Germinal center (tissue), 1 donor: Measurements from ENCODE around the gene CHEK2.
A peak's percentile ranks its signal among the peaks of the same experiment; 100 is the strongest.
"Not testable (repeated sequence)": the region's sequence is repeated elsewhere in the genome, so short reads cannot be mapped to it uniquely, and the experiment has no call there.

Experiments used
- DNase-seq: peaks from one replicate; pipeline ENCODE4 v3.0.0; 2012; ENCODE audit warnings: mixed read lengths, low spot score

CHEK2 gene

GRCh38 chr22:28741785-28742561, at the start of gene CHEK2, which contains the start of gene HSCB:
Gene CHEK2, minus strand, starts transcription at chr22:28741820. Its CDS starts 7,099 bp downstream, at chr22:28734721.
Gene HSCB, plus strand, starts transcription at chr22:28742039. Its CDS starts 57 bp downstream, at chr22:28742096.
- DNase-seq: peak; percentile 98

- no peak for DNase-seq
These were observed 49.5 kb upstream of the CHEK2 start for GRCh38 chr22:28791124-28791523.

- no peak for DNase-seq
These were observed 47.0 kb upstream of the CHEK2 start for GRCh38 chr22:28788601-28789000.

- no peak for DNase-seq
These were observed 42.4 kb upstream of the CHEK2 start for GRCh38 chr22:28783786-28784671.

GRCh38 chr22:28780296-28780695, 38.7 kb upstream of the CHEK2 start:
- DNase-seq: no peak

- no peak for DNase-seq
These were observed 38.2 kb upstream of the CHEK2 start for GRCh38 chr22:28779833-28780232.

- no peak for DNase-seq
These were observed 32.8 kb upstream of the CHEK2 start for GRCh38 chr22:28774378-28774777.

GRCh38 chr22:28773461-28773867, 31.8 kb upstream of the CHEK2 start:
- peak; percentile 45 for DNase-seq

- DNase-seq: peak; percentile 96
These were observed 31.2 kb upstream of the CHEK2 start, which contains the start of gene CCDC117 for GRCh38 chr22:28772633-28773460. Gene CCDC117, plus strand, starts transcription at chr22:28772695. Its CDS starts 155 bp downstream, at chr22:28772850.

GRCh38 chr22:28771195-28771791, 29.7 kb upstream of the CHEK2 start:
- no peak for DNase-seq

- no peak for DNase-seq
These were observed 27.9 kb upstream of the CHEK2 start for GRCh38 chr22:28769394-28770085.

- no peak for DNase-seq
These were observed 27.2 kb upstream of the CHEK2 start for GRCh38 chr22:28768701-28769393.

GRCh38 chr22:28766628-28767027, 25.0 kb upstream of the CHEK2 start:
- DNase-seq: no peak

GRCh38 chr22:28762000-28762399, 20.4 kb upstream of the CHEK2 start:
- DNase-seq: not testable (repeated sequence)

GRCh38 chr22:28761449-28761755, 19.8 kb upstream of the CHEK2 start:
- DNase-seq: no peak

- DNase-seq: peak; percentile 32
These were observed 18.4 kb upstream of the CHEK2 start for GRCh38 chr22:28759861-28760560.

- not testable (repeated sequence) for DNase-seq
These were observed 12.9 kb upstream of the CHEK2 start for GRCh38 chr22:28754512-28754911.

GRCh38 chr22:28750471-28750881, 8.9 kb upstream of the CHEK2 start:
- DNase-seq: no peak

GRCh38 chr22:28743852-28744251, 2.2 kb upstream of the CHEK2 start:
- no peak for DNase-seq

GRCh38 chr22:28742562-28742962, 942 bp upstream of the CHEK2 start:
- DNase-seq: no peak
